WTC11 (cell line): ENCODE results near the gene PCYOX1L. TPM values are rescaled to one million over a fixed set of nuclear protein-coding genes. Genes with fewer than 3 reads are reported as not detected.

Experiments used
- ATF3 ChIP-seq: sonication (generic); formaldehyde crosslinking; conservative IDR thresholded peaks from 2 replicates; pipeline ENCODE4 v1.8.1; 2022; ENCODE audit warnings: mild to moderate bottlenecking, missing genetic modification reagents
- CREM ChIP-seq: sonication (generic); formaldehyde crosslinking; IDR thresholded peaks from 2 replicates; pipeline ENCODE4 v1.8.1; 2022; ENCODE audit warnings: mild to moderate bottlenecking, missing genetic modification reagents, moderate library complexity
- FOXK1 ChIP-seq: sonication (generic); formaldehyde crosslinking; IDR thresholded peaks from 2 replicates; pipeline ENCODE4 v1.8.0; 2022; ENCODE audit warnings: mild to moderate bottlenecking, moderate library complexity, missing genetic modification reagents
- FOXP1 ChIP-seq: sonication (generic); formaldehyde crosslinking; IDR thresholded peaks from 2 replicates; pipeline ENCODE4 v1.8.0; 2022; ENCODE audit warnings: missing genetic modification reagents, mild to moderate bottlenecking, moderate library complexity, borderline replicate concordance
- GTF2I ChIP-seq: fragments of 250-450 bp; sonication (Bioruptor Pico); conservative IDR thresholded peaks from 2 replicates; pipeline ENCODE4 v1.4.0; 2021; ENCODE audit warnings: mild to moderate bottlenecking
- MAX ChIP-seq: sonication (generic); formaldehyde crosslinking; IDR thresholded peaks from 2 replicates; pipeline ENCODE4 v1.8.0; 2022; ENCODE audit warnings: mild to moderate bottlenecking, missing genetic modification reagents
- MYBL2 ChIP-seq: sonication (generic); formaldehyde crosslinking; IDR thresholded peaks from 2 replicates; pipeline ENCODE4 v1.8.1; 2023; ENCODE audit warnings: mild to moderate bottlenecking, moderate library complexity, missing genetic modification reagents
- PREB ChIP-seq: sonication (generic); formaldehyde crosslinking; IDR thresholded peaks from 2 replicates; pipeline ENCODE4 v1.8.1; 2022; ENCODE audit warnings: mild to moderate bottlenecking, missing genetic modification reagents, moderate library complexity, borderline replicate concordance
- PRRX2 ChIP-seq: fragments of 250-450 bp; sonication (Bioruptor Pico); IDR thresholded peaks from 2 replicates; pipeline ENCODE4 v1.8.0; 2021; ENCODE audit warnings: mild to moderate bottlenecking
- SMAD4 ChIP-seq: sonication (generic); formaldehyde crosslinking; IDR thresholded peaks from 2 replicates; pipeline ENCODE4 v1.8.0; 2022; ENCODE audit warnings: mild to moderate bottlenecking, missing genetic modification reagents
- TEAD1 ChIP-seq: sonication (generic); formaldehyde crosslinking; IDR thresholded peaks from 2 replicates; pipeline ENCODE4 v1.8.0; 2022; ENCODE audit warnings: mild to moderate bottlenecking, missing genetic modification reagents
- ZNF219 ChIP-seq: sonication (generic); formaldehyde crosslinking; IDR thresholded peaks from 2 replicates; pipeline ENCODE4 v1.8.0; 2023; ENCODE audit warnings: missing genetic modification reagents, mild to moderate bottlenecking, borderline replicate concordance
- ZNF416 ChIP-seq: fragments of 250-450 bp; sonication (Bioruptor Pico); IDR thresholded peaks from 2 replicates; pipeline ENCODE4 v1.9.0; 2021; ENCODE audit warnings: mild to moderate bottlenecking, inconsistent platforms
- total RNA-seq: library from RNA; stranded (reverse); gene quantifications from 3 replicates; pipeline ENCODE4 v1.2.3, GENCODE V29; 2021
- TF ChIP-seq, protein P1 (sequence below): sonication (generic); formaldehyde crosslinking; IDR thresholded peaks from 2 replicates; pipeline ENCODE4 v1.8.0; 2023; ENCODE audit warnings: missing genetic modification reagents, mild to moderate bottlenecking, borderline replicate concordance
- TF ChIP-seq, protein P2 (sequence below): sonication (generic); formaldehyde crosslinking; IDR thresholded peaks from 2 replicates; pipeline ENCODE4 v1.8.0; 2022; ENCODE audit warnings: missing genetic modification reagents
- TF ChIP-seq, protein P3 (sequence below): sonication (generic); formaldehyde crosslinking; IDR thresholded peaks from 2 replicates; pipeline ENCODE4 v1.8.1; 2023; ENCODE audit warnings: mild to moderate bottlenecking, missing genetic modification reagents
- TF ChIP-seq, protein P4 (sequence below): sonication (generic); formaldehyde crosslinking; IDR thresholded peaks from 2 replicates; pipeline ENCODE4 v1.8.0; 2023; ENCODE audit warnings: missing genetic modification reagents

Gene PCYOX1L
- total RNA-seq, 1 experiment from 2014 or later = 8.1 TPM

DNA sequence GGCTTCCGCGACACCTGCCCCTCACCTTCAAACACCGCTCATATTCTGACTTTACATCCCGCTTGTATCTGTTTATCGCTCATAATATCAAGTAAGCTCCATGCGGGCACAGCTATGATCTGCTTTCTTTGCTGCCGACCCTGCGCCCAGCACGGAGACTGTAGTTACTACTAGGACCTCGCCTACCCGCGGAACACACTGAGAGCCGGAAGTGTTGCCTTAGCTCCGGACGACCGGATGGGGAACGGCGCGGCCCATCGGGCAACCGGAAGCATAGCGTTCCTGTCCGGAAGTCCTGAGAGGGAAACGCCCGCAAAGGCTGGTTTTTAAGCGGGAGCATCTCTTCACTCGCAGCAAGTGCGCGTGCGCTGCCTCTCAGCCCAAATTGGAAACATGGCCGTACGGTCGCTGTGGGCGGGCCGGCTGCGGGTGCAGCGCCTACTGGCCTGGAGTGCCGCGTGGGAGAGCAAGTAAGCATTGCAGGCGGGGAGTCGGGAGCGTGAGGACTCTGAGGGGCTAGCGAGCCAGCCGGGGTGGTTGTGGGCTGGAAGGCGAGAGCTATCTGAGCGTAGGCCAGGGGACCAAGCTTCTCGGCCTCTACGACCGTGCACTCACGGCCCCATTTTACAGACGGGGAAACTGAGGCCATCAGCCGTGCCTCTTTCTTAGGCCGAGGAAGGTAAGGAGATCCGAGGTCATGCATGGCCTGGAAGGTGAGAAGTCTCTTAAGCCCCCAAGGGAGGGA lies 12.5 kb upstream of the PCYOX1L start, which contains the start of gene GRPEL2 (continued):
- TF ChIP-seq, protein P1, sequence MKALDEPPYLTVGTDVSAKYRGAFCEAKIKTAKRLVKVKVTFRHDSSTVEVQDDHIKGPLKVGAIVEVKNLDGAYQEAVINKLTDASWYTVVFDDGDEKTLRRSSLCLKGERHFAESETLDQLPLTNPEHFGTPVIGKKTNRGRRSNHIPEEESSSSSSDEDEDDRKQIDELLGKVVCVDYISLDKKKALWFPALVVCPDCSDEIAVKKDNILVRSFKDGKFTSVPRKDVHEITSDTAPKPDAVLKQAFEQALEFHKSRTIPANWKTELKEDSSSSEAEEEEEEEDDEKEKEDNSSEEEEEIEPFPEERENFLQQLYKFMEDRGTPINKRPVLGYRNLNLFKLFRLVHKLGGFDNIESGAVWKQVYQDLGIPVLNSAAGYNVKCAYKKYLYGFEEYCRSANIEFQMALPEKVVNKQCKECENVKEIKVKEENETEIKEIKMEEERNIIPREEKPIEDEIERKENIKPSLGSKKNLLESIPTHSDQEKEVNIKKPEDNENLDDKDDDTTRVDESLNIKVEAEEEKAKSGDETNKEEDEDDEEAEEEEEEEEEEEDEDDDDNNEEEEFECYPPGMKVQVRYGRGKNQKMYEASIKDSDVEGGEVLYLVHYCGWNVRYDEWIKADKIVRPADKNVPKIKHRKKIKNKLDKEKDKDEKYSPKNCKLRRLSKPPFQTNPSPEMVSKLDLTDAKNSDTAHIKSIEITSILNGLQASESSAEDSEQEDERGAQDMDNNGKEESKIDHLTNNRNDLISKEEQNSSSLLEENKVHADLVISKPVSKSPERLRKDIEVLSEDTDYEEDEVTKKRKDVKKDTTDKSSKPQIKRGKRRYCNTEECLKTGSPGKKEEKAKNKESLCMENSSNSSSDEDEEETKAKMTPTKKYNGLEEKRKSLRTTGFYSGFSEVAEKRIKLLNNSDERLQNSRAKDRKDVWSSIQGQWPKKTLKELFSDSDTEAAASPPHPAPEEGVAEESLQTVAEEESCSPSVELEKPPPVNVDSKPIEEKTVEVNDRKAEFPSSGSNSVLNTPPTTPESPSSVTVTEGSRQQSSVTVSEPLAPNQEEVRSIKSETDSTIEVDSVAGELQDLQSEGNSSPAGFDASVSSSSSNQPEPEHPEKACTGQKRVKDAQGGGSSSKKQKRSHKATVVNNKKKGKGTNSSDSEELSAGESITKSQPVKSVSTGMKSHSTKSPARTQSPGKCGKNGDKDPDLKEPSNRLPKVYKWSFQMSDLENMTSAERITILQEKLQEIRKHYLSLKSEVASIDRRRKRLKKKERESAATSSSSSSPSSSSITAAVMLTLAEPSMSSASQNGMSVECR (CRISPR knock-in tag) = peak; percentile 86
- TF ChIP-seq FOXK1 (CRISPR knock-in tag) (peak; percentile 89; the same call in 1 of the 2 replicates), FOXP1 (CRISPR knock-in tag) (peak; percentile 92), CREM (CRISPR knock-in tag) (no peak), MYBL2 (CRISPR knock-in tag) (peak; percentile 85; the same call in 1 of the 2 replicates), ZNF219 (CRISPR knock-in tag) (no peak), PREB (0 out of 2 replicates have a peak, but pooled peaks have one; percentile 64), GTF2I (peak; percentile 97), ATF3 (CRISPR knock-in tag) (no peak), PRRX2 (CRISPR knock-in tag) (peak; percentile 85; the same call in 1 of the 2 replicates), ZNF416 (peak; percentile 61; the same call in 1 of the 2 replicates), SMAD4 (no peak), MAX (CRISPR knock-in tag) (peak; percentile 94), TEAD1 (CRISPR knock-in tag) (0 out of 2 replicates have a peak, but pooled peaks have one; percentile 81)
- TF ChIP-seq, protein P2, sequence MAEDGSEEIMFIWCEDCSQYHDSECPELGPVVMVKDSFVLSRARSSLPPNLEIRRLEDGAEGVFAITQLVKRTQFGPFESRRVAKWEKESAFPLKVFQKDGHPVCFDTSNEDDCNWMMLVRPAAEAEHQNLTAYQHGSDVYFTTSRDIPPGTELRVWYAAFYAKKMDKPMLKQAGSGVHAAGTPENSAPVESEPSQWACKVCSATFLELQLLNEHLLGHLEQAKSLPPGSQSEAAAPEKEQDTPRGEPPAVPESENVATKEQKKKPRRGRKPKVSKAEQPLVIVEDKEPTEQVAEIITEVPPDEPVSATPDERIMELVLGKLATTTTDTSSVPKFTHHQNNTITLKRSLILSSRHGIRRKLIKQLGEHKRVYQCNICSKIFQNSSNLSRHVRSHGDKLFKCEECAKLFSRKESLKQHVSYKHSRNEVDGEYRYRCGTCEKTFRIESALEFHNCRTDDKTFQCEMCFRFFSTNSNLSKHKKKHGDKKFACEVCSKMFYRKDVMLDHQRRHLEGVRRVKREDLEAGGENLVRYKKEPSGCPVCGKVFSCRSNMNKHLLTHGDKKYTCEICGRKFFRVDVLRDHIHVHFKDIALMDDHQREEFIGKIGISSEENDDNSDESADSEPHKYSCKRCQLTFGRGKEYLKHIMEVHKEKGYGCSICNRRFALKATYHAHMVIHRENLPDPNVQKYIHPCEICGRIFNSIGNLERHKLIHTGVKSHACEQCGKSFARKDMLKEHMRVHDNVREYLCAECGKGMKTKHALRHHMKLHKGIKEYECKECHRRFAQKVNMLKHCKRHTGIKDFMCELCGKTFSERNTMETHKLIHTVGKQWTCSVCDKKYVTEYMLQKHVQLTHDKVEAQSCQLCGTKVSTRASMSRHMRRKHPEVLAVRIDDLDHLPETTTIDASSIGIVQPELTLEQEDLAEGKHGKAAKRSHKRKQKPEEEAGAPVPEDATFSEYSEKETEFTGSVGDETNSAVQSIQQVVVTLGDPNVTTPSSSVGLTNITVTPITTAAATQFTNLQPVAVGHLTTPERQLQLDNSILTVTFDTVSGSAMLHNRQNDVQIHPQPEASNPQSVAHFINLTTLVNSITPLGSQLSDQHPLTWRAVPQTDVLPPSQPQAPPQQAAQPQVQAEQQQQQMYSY (CRISPR knock-in tag) = no peak
- TF ChIP-seq, protein P3, sequence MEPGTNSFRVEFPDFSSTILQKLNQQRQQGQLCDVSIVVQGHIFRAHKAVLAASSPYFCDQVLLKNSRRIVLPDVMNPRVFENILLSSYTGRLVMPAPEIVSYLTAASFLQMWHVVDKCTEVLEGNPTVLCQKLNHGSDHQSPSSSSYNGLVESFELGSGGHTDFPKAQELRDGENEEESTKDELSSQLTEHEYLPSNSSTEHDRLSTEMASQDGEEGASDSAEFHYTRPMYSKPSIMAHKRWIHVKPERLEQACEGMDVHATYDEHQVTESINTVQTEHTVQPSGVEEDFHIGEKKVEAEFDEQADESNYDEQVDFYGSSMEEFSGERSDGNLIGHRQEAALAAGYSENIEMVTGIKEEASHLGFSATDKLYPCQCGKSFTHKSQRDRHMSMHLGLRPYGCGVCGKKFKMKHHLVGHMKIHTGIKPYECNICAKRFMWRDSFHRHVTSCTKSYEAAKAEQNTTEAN (CRISPR knock-in tag) = 0 out of 2 replicates have a peak, but pooled peaks have one; percentile 21
- TF ChIP-seq, protein P4, sequence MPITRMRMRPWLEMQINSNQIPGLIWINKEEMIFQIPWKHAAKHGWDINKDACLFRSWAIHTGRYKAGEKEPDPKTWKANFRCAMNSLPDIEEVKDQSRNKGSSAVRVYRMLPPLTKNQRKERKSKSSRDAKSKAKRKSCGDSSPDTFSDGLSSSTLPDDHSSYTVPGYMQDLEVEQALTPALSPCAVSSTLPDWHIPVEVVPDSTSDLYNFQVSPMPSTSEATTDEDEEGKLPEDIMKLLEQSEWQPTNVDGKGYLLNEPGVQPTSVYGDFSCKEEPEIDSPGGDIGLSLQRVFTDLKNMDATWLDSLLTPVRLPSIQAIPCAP (CRISPR knock-in tag) = peak; percentile 58; the same call in 1 of the 2 replicates
